ENCODE results near the gene PRKCA. TPM values are rescaled to one million over a fixed set of nuclear protein-coding genes. Genes with fewer than 3 reads are reported as not detected.

The PRKCA gene
- total and polyA plus RNA-seq, 10 of the 15 experiments (the other 5 are each of a cell fraction or from before 2014, with no cell fraction given), result 0.11 to 14.6 (median 0.72) TPM

DNA sequence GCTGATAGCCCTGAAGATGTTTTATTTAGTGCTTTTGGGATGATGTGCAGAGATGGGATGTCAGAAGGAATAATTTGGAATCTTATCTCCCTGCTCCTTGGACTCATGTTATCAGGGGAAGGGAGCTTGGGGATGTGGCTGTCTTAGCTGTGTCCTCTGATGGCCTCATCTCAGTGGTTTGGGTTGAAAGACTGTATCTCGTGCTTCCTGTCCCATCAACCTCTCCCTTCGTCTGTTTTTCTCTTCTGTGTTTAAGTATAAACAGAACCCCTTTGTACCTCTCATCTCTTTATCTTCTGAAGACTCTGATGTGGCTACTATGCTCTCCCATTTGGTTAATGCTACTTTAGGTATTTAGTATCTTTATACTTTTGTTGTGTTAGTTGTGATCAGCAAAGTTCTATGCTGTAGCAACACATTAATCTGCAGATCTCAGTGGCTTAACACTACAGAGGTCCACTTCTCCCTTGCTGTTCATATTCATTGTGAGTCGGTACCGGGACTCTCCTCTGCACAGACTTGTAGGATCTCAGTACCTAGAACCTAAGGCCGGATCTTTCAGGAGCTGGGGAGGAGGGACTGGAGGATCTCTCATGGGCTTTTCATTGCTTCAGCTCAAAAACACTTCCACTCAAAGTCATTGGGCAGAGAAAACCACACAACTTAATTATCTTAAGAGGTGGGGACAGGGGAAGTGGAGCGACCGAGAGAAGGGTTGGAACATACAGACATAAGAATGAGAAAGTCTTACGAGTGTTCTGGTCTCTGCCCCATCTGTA, 28.8 kb downstream of the PRKCA start:
- TF ChIP-seq GABPA (IDR thresholded peaks at IDR 0.05; ENCODE audit: low read depth), result no peak
- no peak for TF ChIP-seq SUZ12 (IDR thresholded peaks at IDR 0.05; ENCODE audit: unreplicated experiment)
- TF ChIP-seq MEF2A (IDR thresholded peaks at IDR 0.05; ENCODE audit: insufficient read depth, low read depth, low read length), result no peak
- TF ChIP-seq, protein P1, sequence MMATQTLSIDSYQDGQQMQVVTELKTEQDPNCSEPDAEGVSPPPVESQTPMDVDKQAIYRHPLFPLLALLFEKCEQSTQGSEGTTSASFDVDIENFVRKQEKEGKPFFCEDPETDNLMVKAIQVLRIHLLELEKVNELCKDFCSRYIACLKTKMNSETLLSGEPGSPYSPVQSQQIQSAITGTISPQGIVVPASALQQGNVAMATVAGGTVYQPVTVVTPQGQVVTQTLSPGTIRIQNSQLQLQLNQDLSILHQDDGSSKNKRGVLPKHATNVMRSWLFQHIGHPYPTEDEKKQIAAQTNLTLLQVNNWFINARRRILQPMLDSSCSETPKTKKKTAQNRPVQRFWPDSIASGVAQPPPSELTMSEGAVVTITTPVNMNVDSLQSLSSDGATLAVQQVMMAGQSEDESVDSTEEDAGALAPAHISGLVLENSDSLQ (IDR thresholded peaks at IDR 0.05), result no peak
- Histone ChIP-seq H3K9ac (ENCODE audit: control insufficient read depth, insufficient read depth, low read length) (no peak overlapping the region), H3K9me3 (replicated peaks; ENCODE audit: control insufficient read depth, insufficient read depth, low read length) (no peaks in the 10 kb centered on the region), H3K36me3 (ENCODE audit: control insufficient read depth in 2 of 2, insufficient read depth in 2 of 2, low read length in 1 of 2) (no peaks in the 10 kb centered on the region), H3K4me3 (no peak overlapping the region), H3K79me2 (ENCODE audit: control insufficient read depth, insufficient read depth, low read length) (no peaks in the 10 kb centered on the region), H3K4me1 (ENCODE audit: control insufficient read depth, insufficient read depth, low read length) (no peaks in the 10 kb centered on the region), H3K27ac (ENCODE audit: control insufficient read depth, insufficient read depth) (no peak overlapping the region), H2AFZ (ENCODE audit: control insufficient read depth, low read depth, low read length) (no peak overlapping the region), H3K4me2 (ENCODE audit: control insufficient read depth, insufficient read depth) (no peak overlapping the region), H4K20me1 (ENCODE audit: control insufficient read depth, insufficient read depth) (no peaks in the 10 kb centered on the region), H3K27me3 (replicated peaks in 1 of 2; ENCODE audit: control insufficient read depth in 2 of 2, insufficient read depth in 2 of 2, low read length in 1 of 2) (no peaks in the 10 kb centered on the region)
- 43% methylated on average over 8 of the region's 8 CpGs for WGBS (ENCODE audit: insufficient coverage, insufficient replicate concordance, low lambda C conversion rate, missing lambda C conversion rate)
- POLR2A ChIA-PET, result interaction anchor here (1.3 kb wide), 1 partner anchor 9 kb away, joined by 3 read pairs; no protein-coding TSS in a partner anchor
- intact Hi-C loops (cut with micrococcal nuclease; ENCODE audit: unreplicated experiment) (no loop called here), in situ Hi-C loops (cut with MboI) (no loop called here)
- BruUV-seq (replicated peaks), result no TSS peak
- CTCF ChIA-PET, result no interaction called here
- RAD21 ChIA-PET (ENCODE audit: unreplicated experiment), result no interaction called here
- FAIRE-seq (no peak), ATAC-seq (no peak), DNase-seq (ENCODE audit: low read depth, low spot score) (no peak)
- SMC1A ChIA-PET (ENCODE audit: uncharacterized antibody, unreplicated experiment), result no interaction called here

DNA sequence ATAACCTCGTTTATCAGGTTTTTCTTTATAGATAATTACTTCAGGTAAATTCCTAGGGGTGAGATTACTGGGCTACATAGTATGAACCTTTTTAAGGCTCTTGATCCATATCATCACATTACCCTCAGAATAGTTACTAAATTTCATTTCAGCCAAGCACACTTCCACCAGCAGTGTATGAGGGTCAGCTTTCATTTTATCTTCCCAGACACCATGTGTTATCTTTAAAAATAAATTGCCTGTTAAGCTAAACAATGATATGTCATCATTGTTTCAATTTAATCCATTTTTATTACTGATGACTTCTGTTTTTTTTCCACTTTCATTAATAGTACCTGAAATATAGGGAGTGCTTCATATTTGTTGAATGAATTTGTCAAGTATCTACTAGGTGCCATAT, 33.4 kb downstream of the PRKCA start:
- 0% methylated on average over 1 of the region's 1 CpG for WGBS (ENCODE audit: insufficient coverage, insufficient replicate concordance, low lambda C conversion rate, missing lambda C conversion rate)
- Histone ChIP-seq H3K27ac (ENCODE audit: control insufficient read depth, insufficient read depth) (no peak overlapping the region), H3K4me3 (no peak overlapping the region), H3K9ac (ENCODE audit: control insufficient read depth, insufficient read depth, low read length) (no peak overlapping the region), H2AFZ (ENCODE audit: control insufficient read depth, low read depth, low read length) (no peak overlapping the region), H3K4me1 (ENCODE audit: control insufficient read depth, insufficient read depth, low read length) (no peaks in the 10 kb centered on the region), H3K4me2 (ENCODE audit: control insufficient read depth, insufficient read depth) (no peak overlapping the region), H3K36me3 (ENCODE audit: control insufficient read depth in 2 of 2, insufficient read depth in 2 of 2, low read length in 1 of 2) (no peaks in the 10 kb centered on the region), H3K79me2 (ENCODE audit: control insufficient read depth, insufficient read depth, low read length) (no peaks in the 10 kb centered on the region), H3K27me3 (replicated peaks in 1 of 2; ENCODE audit: control insufficient read depth in 2 of 2, insufficient read depth in 2 of 2, low read length in 1 of 2) (no peaks in the 10 kb centered on the region), H4K20me1 (ENCODE audit: control insufficient read depth, insufficient read depth) (no peaks in the 10 kb centered on the region), H3K9me3 (replicated peaks; ENCODE audit: control insufficient read depth, insufficient read depth, low read length) (no peaks in the 10 kb centered on the region)
- ATAC-seq (no peak), DNase-seq (ENCODE audit: low read depth, low spot score) (no peak), FAIRE-seq (no peak)
- in situ Hi-C loops (cut with MboI), result no loop called here
- POLR2A ChIA-PET, result no interaction called here
- RAD21 ChIA-PET (ENCODE audit: unreplicated experiment), result no interaction called here
- no TSS peak for BruUV-seq (replicated peaks)
- CTCF ChIA-PET, result no interaction called here
- no peak for TF ChIP-seq TCF12 (IDR thresholded peaks at IDR 0.05; ENCODE audit: low read depth, low read length)
- TF ChIP-seq, protein P2, sequence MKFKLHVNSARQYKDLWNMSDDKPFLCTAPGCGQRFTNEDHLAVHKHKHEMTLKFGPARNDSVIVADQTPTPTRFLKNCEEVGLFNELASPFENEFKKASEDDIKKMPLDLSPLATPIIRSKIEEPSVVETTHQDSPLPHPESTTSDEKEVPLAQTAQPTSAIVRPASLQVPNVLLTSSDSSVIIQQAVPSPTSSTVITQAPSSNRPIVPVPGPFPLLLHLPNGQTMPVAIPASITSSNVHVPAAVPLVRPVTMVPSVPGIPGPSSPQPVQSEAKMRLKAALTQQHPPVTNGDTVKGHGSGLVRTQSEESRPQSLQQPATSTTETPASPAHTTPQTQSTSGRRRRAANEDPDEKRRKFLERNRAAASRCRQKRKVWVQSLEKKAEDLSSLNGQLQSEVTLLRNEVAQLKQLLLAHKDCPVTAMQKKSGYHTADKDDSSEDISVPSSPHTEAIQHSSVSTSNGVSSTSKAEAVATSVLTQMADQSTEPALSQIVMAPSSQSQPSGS (IDR thresholded peaks at IDR 0.05; ENCODE audit: low read length), result no peak
- no peak for TF ChIP-seq POLR2A (IDR thresholded peaks at IDR 0.05; ENCODE audit: low read depth, low read length)
- SMC1A ChIA-PET (ENCODE audit: uncharacterized antibody, unreplicated experiment), result interaction anchor here (1.4 kb wide), 1 partner anchor 18 kb away, joined by 3 read pairs; no protein-coding TSS in a partner anchor
- intact Hi-C loops (cut with micrococcal nuclease; ENCODE audit: unreplicated experiment), result no loop called here

Measured in GM12878 (cell line).